ENCODE results near the gene TCF4. TPM values are rescaled to one million over a fixed set of nuclear protein-coding genes. Genes with fewer than 3 reads are reported as not detected.

Gene TCF4
- total RNA-seq, 6 experiments from 2014 or later = 50.4 to 71.1 (median 59.0) TPM

- Mint-ChIP-seq H3K36me3 (ENCODE audit: low read depth) (peaks cover 45% of the 10 kb centered on the region), H3K9me3 (peaks cover 4% of the 10 kb centered on the region; the same call in 1 of the 2 replicates), H3K4me1 (ENCODE audit: low read depth) (peaks cover 52% of the 10 kb centered on the region), H3K4me3 (no peak overlapping the region; the same call in 1 of the 2 replicates), H3K27me3 (ENCODE audit: insufficient read depth) (no peaks in the 10 kb centered on the region), H3K27ac (peak overlapping the region; percentile 10)
- no peak for TF ChIP-seq CTCF (IDR thresholded peaks at IDR 0.05)
- no peak for DNase-seq
These were observed 331.1 kb downstream of the TCF4 start for GRCh38 chr18:55256929-55257289.

GRCh38 chr18:55256226-55256928, 331.6 kb downstream of the TCF4 start:
- H3K4me1 Mint-ChIP-seq (ENCODE audit: low read depth) = peaks cover 57% of the 10 kb centered on the region
- peak overlapping the region; percentile 67 for H3K27ac Mint-ChIP-seq
- H3K4me3 Mint-ChIP-seq = peak overlapping the region; percentile 56
- DNase-seq = no peak
- no peaks in the 10 kb centered on the region for H3K27me3 Mint-ChIP-seq (ENCODE audit: insufficient read depth)
- H3K36me3 Mint-ChIP-seq (ENCODE audit: low read depth) = peaks cover 45% of the 10 kb centered on the region
- no peak for TF ChIP-seq CTCF (IDR thresholded peaks at IDR 0.05)
- H3K9me3 Mint-ChIP-seq = peaks cover 4% of the 10 kb centered on the region; the same call in 1 of the 2 replicates

- no peak overlapping the region for H3K27ac Mint-ChIP-seq
- DNase-seq = no peak
- no peaks in the 10 kb centered on the region for H3K27me3 Mint-ChIP-seq (ENCODE audit: insufficient read depth)
- H3K9me3 Mint-ChIP-seq = peaks cover 4% of the 10 kb centered on the region; the same call in 1 of the 2 replicates
- TF ChIP-seq CTCF (IDR thresholded peaks at IDR 0.05) = no peak
- peaks cover 37% of the 10 kb centered on the region for H3K36me3 Mint-ChIP-seq (ENCODE audit: low read depth)
- no peak overlapping the region for H3K4me3 Mint-ChIP-seq
- peaks cover 82% of the 10 kb centered on the region for H3K4me1 Mint-ChIP-seq (ENCODE audit: low read depth)
These were observed 334.2 kb downstream of the TCF4 start for GRCh38 chr18:55253814-55254213.

GRCh38 chr18:55252901-55253300, 335.1 kb downstream of the TCF4 start:
- peak overlapping the region; percentile 74 for H3K4me3 Mint-ChIP-seq
- no peak for DNase-seq
- TF ChIP-seq CTCF (IDR thresholded peaks at IDR 0.05) = no peak
- peak overlapping the region; percentile 80 for H3K27ac Mint-ChIP-seq
- peaks cover 28% of the 10 kb centered on the region for H3K36me3 Mint-ChIP-seq (ENCODE audit: low read depth)
- H3K4me1 Mint-ChIP-seq (ENCODE audit: low read depth) = peaks cover 84% of the 10 kb centered on the region
- H3K27me3 Mint-ChIP-seq (ENCODE audit: insufficient read depth) = no peaks in the 10 kb centered on the region
- peaks cover 4% of the 10 kb centered on the region; the same call in 1 of the 2 replicates for H3K9me3 Mint-ChIP-seq

GRCh38 chr18:55252053-55252675, 335.8 kb downstream of the TCF4 start:
- H3K27ac Mint-ChIP-seq = peak overlapping the region; percentile 80
- peak overlapping the region; percentile 74 for H3K4me3 Mint-ChIP-seq
- peaks cover 88% of the 10 kb centered on the region for H3K4me1 Mint-ChIP-seq (ENCODE audit: low read depth)
- peaks cover 4% of the 10 kb centered on the region; the same call in 1 of the 2 replicates for H3K9me3 Mint-ChIP-seq
- H3K36me3 Mint-ChIP-seq (ENCODE audit: low read depth) = peaks cover 32% of the 10 kb centered on the region
- H3K27me3 Mint-ChIP-seq (ENCODE audit: insufficient read depth) = no peaks in the 10 kb centered on the region
- no peak for TF ChIP-seq CTCF (IDR thresholded peaks at IDR 0.05)
- DNase-seq = no peak

All from HFFc6 (cell line).